ENCODE data around the gene CCDC170. TPM values are rescaled to one million over a fixed set of nuclear protein-coding genes. Genes with fewer than 3 reads are reported as not detected.
A peak's percentile ranks its signal among the peaks of the same experiment; 100 is the strongest.

Gene CCDC170
- 0.09 TPM in 1 of 2 replicates, not detected in the other for total RNA-seq (2021; fragmentation: NEBNext Ultra II Directional; extraction: Animal tissue kit (Norgen Biotek cat#: 25700))
- polyA plus RNA-seq (2011; rRNA removed) = 0.03 and 0.06 TPM in 2 replicates
- 0.09 TPM for polyA plus RNA-seq (2011; cell fraction: cytosol; rRNA removed)
- 0.06 TPM for polyA plus RNA-seq (2011; cell fraction: nucleus; rRNA removed)
- polyA plus RNA-seq (2012, experiment 1 of 2) = 0.11 to 0.39 TPM (median 0.13 TPM) in 4 replicates
- not detected for polyA plus RNA-seq (2012, experiment 2 of 2)
- polyA plus RNA-seq (2013, experiment 1 of 2) = 0.36 TPM
- 0.37 TPM for polyA plus RNA-seq (2013, experiment 2 of 2)
- polyA minus RNA-seq (2011; rRNA and poly(A)+ RNA removed) = 0.13 and 0.22 TPM in 2 replicates
- not detected for polyA minus RNA-seq (2011; cell fraction: cytosol; rRNA and poly(A)+ RNA removed)
- polyA minus RNA-seq (2011; cell fraction: nucleus; rRNA and poly(A)+ RNA removed) = 0.30 TPM
- long read RNA-seq, experiment 1 = 0 reads
- long read RNA-seq, experiment 2 = 0 reads

GRCh38 chr6:151493804-151494234 is at the start of gene CCDC170:
CCDC170 (plus strand) TSS chr6:151494017; CDS start chr6:151494129, 112 bp downstream.
- H2AFZ ChIP-seq (ENCODE audit: low read length) = peak within 1 kb of the TSS; percentile 87
- 4% methylated on average over 44 of the region's 58 CpGs; no CpG with 5 or more reads in 1 of the 2 experiments for WGBS, 2 experiments (ENCODE audit: extremely low coverage in 1 of 2, insufficient coverage in 1 of 2, insufficient read length in 1 of 2, insufficient replicate concordance in 2 of 2, low coverage in 1 of 2, low lambda C conversion rate in 2 of 2, missing lambda C conversion rate in 1 of 2)
- H3K4me2 ChIP-seq (ENCODE audit: insufficient read depth in 1 of 2, low read depth in 2 of 2, low read length in 2 of 2) = peak within 1 kb of the TSS; percentile 74 to 99
- peak within 1 kb of the TSS; percentile 90 for H4K8ac ChIP-seq (ENCODE audit: extremely low read depth, insufficient read depth, low read length)
- no peaks in the 10 kb centered on the region for H3K9me3 ChIP-seq (ENCODE audit: insufficient read depth in 2 of 2, low read depth in 1 of 2, low read length in 1 of 2)
- H4K20me1 ChIP-seq (replicated peaks in 1 of 2; ENCODE audit: control insufficient read depth in 1 of 2, insufficient read depth in 2 of 2, low read length in 2 of 2) = no peaks in the 10 kb centered on the region
- H2BK15ac ChIP-seq (ENCODE audit: low read length) = no peak within 1 kb of the TSS
- peak within 1 kb of the TSS; percentile 49 to 91 (median 60) for H3K4me3 ChIP-seq (ENCODE audit: extremely low read depth in 1 of 4, insufficient read depth in 2 of 4, low read depth in 3 of 4, low read length in 4 of 4)
- H3K56ac ChIP-seq (replicated peaks; ENCODE audit: insufficient read length, low read depth, low read length) = no peak within 1 kb of the TSS
- H3K27me3 ChIP-seq (replicated peaks in 1 of 4; ENCODE audit: control insufficient read depth in 3 of 4, extremely low read depth in 1 of 4, insufficient read depth in 3 of 4, low read length in 3 of 4) = peaks cover 0 to 29% (median 18%) of the 10 kb centered on the region in 4 experiments; a peak in 5 of 7 replicates
- no peak within 1 kb of the TSS for H3K27ac ChIP-seq (ENCODE audit: low read depth, low read length)
- no peak within 1 kb of the TSS for H3K14ac ChIP-seq (ENCODE audit: insufficient read length)
- H2BK20ac ChIP-seq (ENCODE audit: low read length) = no peak within 1 kb of the TSS
- H3K79me2 ChIP-seq (ENCODE audit: control insufficient read depth in 1 of 2, insufficient read depth in 2 of 2, low read length in 2 of 2) = no peaks in the 10 kb centered on the region
- H2BK120ac ChIP-seq (replicated peaks; ENCODE audit: low read depth, low read length) = no peak within 1 kb of the TSS
- no peak within 1 kb of the TSS for H2AK5ac ChIP-seq (ENCODE audit: low read depth, low read length)
- 0 out of 2 replicates have a peak within 1 kb of the TSS, but pooled peaks have one; percentile 20 for H2BK12ac ChIP-seq (ENCODE audit: low read depth, low read length)
- H3K9ac ChIP-seq (replicated peaks in 1 of 4; ENCODE audit: extremely low read depth in 1 of 4, low read depth in 3 of 4, low read length in 3 of 4) = peak within 1 kb of the TSS; percentile 26 to 47 (median 31); a peak in 4 of 7 replicates
- H3K4ac ChIP-seq (replicated peaks; ENCODE audit: insufficient read length, low read depth, low read length) = no peak within 1 kb of the TSS
- H3K18ac ChIP-seq (ENCODE audit: extremely low read depth, low read length) = no peak within 1 kb of the TSS; the same call in 1 of the 2 replicates
- H4K5ac ChIP-seq (ENCODE audit: insufficient read length, low read depth, low read length) = no peak within 1 kb of the TSS
- no peak within 1 kb of the TSS for H3K23ac ChIP-seq (ENCODE audit: insufficient read length)
- peaks cover 0 to 5% (median 4%) of the 10 kb centered on the region in 4 experiments; a peak in 5 of 7 replicates for H3K4me1 ChIP-seq (replicated peaks in 1 of 4; ENCODE audit: control insufficient read depth in 3 of 4, insufficient read depth in 4 of 4, low read length in 3 of 4)
- no peaks in the 10 kb centered on the region for H3K79me1 ChIP-seq (ENCODE audit: low read depth, low read length)
- DNase-seq (ENCODE audit: low read depth in 1 of 2, low spot score in 2 of 2) = peak in 1 of 2 experiments; percentile 83
- POLR2A ChIA-PET (ENCODE audit: partially characterized antibody) = interaction anchor here (0.9 kb wide), 1 partner anchor 42 kb away, joined by 3 read pairs; the partner anchor contains the start of gene RMND1
- no peaks in the 10 kb centered on the region for H3K36me3 ChIP-seq (ENCODE audit: control insufficient read depth in 2 of 4, insufficient read depth in 4 of 4, low read length in 3 of 4)
- CTCF ChIA-PET (ENCODE audit: partially characterized antibody) = no interaction called here
- peaks cover 10% of the 10 kb centered on the region for H3K23me2 ChIP-seq (ENCODE audit: low read depth, low read length)
- FAIRE-seq = no peak
- peak within 1 kb of the TSS; percentile 27 for H4K91ac ChIP-seq (replicated peaks; ENCODE audit: insufficient read length, low read length)
- no peak within 1 kb of the TSS; the same call in 1 of the 2 replicates for H2BK5ac ChIP-seq (ENCODE audit: low read depth, low read length)
- TF ChIP-seq HDAC2 (IDR thresholded peaks at IDR 0.05; ENCODE audit: borderline replicate concordance in 1 of 2, low read depth in 2 of 2, low read length in 2 of 2) (peak in 1 of 2 experiments; percentile 68; a peak in 1 of 4 replicates), EZH2 (IDR thresholded peaks at IDR 0.05; ENCODE audit: low read depth, low read length, severe bottlenecking) (no peak), SUZ12 (IDR thresholded peaks at IDR 0.05; ENCODE audit: low read length) (0 out of 2 replicates have a peak, but pooled peaks have one; percentile 16), PHF8 (conservative IDR thresholded peaks at IDR 0.05; ENCODE audit: low read depth, low read length) (peak; percentile 48), CREB1 (IDR thresholded peaks at IDR 0.05) (0 out of 2 replicates have a peak, but pooled peaks have one; percentile 16), EP300 (IDR thresholded peaks at IDR 0.05; ENCODE audit: borderline replicate concordance in 1 of 2, low read depth in 2 of 2, low read length in 2 of 2) (0 out of 3 replicates have a peak, but pooled peaks of 1 of the 2 experiments have one; percentile 36), SIN3A (conservative IDR thresholded peaks at IDR 0.05 in 1 of 2, IDR thresholded peaks at IDR 0.05 in 1 of 2; ENCODE audit: low read depth in 1 of 2, low read length in 2 of 2) (no peak; a peak in 1 of 4 replicates), KDM1A (IDR thresholded peaks at IDR 0.05; ENCODE audit: borderline replicate concordance, low read length) (peak; percentile 45; the same call in 1 of the 2 replicates), KDM4A (IDR thresholded peaks at IDR 0.05; ENCODE audit: low read depth, low read length, severe bottlenecking) (peak; percentile 97)
